Left lung (tissue), 10 donors: ENCODE measurements around the gene ITSN1. TPM values are rescaled to one million over a fixed set of nuclear protein-coding genes. Genes with fewer than 3 reads are reported as not detected.

Source experiments
- ATAC-seq: fragments of 200-7000 bp; cut with Tn5 transposase; one replicate; pipeline ENCODE4 v1.9.1; 2020; ENCODE audit warnings: moderate library complexity
- DNase-seq, 4 donors: peaks; one replicate each; pipeline ENCODE4 v3.0.0-alpha.2; 2013 to 2020
- H3K27ac ChIP-seq, 2 donors: fragments of 200-600 bp; sonication (generic) in 1 of 2; one replicate each; pipeline versions ENCODE4 v1.5.0 to v1.8.0; 2020 to 2021
- H3K27me3 ChIP-seq, 2 donors: fragments of 200-600 bp; sonication (generic) in 1 of 2; one replicate each; pipeline versions ENCODE4 v1.5.0 to v1.8.0; 2020 to 2021
- H3K36me3 ChIP-seq, 2 donors: fragments of 200-600 bp; sonication (generic) in 1 of 2; one replicate each; pipeline versions ENCODE4 v1.5.0 to v1.8.0; 2020 to 2021
- H3K4me1 ChIP-seq, 2 donors: fragments of 200-600 bp; one replicate each; pipeline ENCODE4 v1.8.0; 2021
- H3K4me3 ChIP-seq, 2 donors: fragments of 200-600 bp; sonication (generic) in 1 of 2; one replicate each; pipeline versions ENCODE4 v1.5.0 to v1.8.0; 2020 to 2021; ENCODE audit warnings: mild to moderate bottlenecking in 1 of 2
- H3K9me3 ChIP-seq, 2 donors: fragments of 200-600 bp; sonication (generic) in 1 of 2; one replicate each; pipeline versions ENCODE4 v1.5.0 to v1.8.0; 2020 to 2021
- intact Hi-C, 2 donors: fragments of 100-400 bp; cut with DNase I; formaldehyde crosslinking; loops; one replicate each; pipeline versions ENCODE4 v1.11.2 to v1.14.2; 2022
- polyA plus RNA-seq, 6 donors: library from polyadenylated mRNA; unstranded; fragments of 120-200 nt; gene quantifications; one replicate each; pipeline ENCODE4 v1.2.1, GENCODE V29; 2013; ENCODE audit not compliant: insufficient read length in 6 of 6
- total RNA-seq, 2 donors: library from RNA; stranded (reverse); fragmentation: NEBNext Ultra II Directional; extraction: Animal tissue kit (Norgen Biotek cat#: 25700); gene quantifications; one replicate each; pipeline ENCODE4 v1.2.1, GENCODE V29; 2021
- TF ChIP-seq, protein P1 (sequence below), 2 donors: fragments of 200-600 bp; sonication (generic) in 1 of 2; IDR thresholded peaks; one replicate each; pipeline versions ENCODE4 v1.5.0 to v1.8.0; 2021; ENCODE audit warnings: antibody characterized with exemption in 2 of 2
- donor health status: DM: no; HTN: yes; CAD: no.
- donor health status: DM: no; HTN: no; CAD: no.

ITSN1 gene
- total and polyA plus RNA-seq, 8 donors: 38.9 to 59.1 (median 50.8) TPM

DNA sequence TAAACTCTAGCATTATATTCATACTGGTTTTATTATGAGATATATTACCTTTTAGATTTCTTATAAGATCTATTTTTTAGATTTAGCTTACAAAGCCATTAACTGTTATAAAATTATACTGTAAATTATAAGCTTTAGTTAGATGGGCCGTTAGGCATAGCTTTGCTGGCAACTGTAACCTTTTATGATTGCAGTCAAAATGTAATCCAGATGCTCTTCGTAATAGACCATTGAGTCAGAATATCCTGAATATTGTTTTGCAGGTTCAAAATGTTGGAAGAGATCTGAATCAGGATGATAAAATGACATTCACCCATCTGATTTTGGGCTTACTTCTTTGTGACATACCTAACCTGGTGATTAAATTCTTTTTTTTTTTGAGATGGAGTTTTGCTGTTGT is 20.9 kb downstream of the ITSN1 start:
- no peaks in the 10 kb centered on the region for H3K9me3 ChIP-seq
- DNase-seq: no peak
- H3K36me3 ChIP-seq: no peaks in the 10 kb centered on the region
- H3K27me3 ChIP-seq: no peaks in the 10 kb centered on the region
- no peak overlapping the region for H3K27ac ChIP-seq
- TF ChIP-seq, protein P1, sequence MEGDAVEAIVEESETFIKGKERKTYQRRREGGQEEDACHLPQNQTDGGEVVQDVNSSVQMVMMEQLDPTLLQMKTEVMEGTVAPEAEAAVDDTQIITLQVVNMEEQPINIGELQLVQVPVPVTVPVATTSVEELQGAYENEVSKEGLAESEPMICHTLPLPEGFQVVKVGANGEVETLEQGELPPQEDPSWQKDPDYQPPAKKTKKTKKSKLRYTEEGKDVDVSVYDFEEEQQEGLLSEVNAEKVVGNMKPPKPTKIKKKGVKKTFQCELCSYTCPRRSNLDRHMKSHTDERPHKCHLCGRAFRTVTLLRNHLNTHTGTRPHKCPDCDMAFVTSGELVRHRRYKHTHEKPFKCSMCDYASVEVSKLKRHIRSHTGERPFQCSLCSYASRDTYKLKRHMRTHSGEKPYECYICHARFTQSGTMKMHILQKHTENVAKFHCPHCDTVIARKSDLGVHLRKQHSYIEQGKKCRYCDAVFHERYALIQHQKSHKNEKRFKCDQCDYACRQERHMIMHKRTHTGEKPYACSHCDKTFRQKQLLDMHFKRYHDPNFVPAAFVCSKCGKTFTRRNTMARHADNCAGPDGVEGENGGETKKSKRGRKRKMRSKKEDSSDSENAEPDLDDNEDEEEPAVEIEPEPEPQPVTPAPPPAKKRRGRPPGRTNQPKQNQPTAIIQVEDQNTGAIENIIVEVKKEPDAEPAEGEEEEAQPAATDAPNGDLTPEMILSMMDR (IDR thresholded peaks at IDR 0.05): no peak
- no peak overlapping the region for H3K4me3 ChIP-seq
- ATAC-seq: no peak
- intact Hi-C loops: no loop called here
- H3K4me1 ChIP-seq: peaks cover 4% of the 10 kb centered on the region in 2 donors

DNA sequence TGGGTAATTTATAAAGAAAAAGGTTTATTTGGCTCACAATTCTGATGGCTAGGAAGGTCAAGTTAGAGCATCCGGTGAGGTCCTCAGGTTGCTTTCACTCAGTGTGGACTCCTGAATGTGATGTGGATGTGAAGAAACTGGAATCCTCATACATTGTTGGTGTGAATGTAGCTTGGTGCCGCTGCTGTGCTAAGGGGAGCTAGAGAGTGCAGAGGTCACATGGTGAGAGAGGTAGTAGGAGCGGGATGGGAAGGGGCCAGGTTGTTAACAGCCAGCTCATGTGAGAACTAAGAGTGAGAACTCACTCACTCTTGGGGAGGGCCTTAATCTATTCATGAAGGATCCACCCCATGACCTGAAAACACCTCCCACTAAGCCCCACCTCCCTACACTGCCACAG is 21.8 kb downstream of the ITSN1 start:
- H3K27me3 ChIP-seq: no peaks in the 10 kb centered on the region
- H3K4me3 ChIP-seq: no peak overlapping the region
- no peak overlapping the region for H3K27ac ChIP-seq
- TF ChIP-seq, protein P1 (IDR thresholded peaks at IDR 0.05): no peak
- H3K4me1 ChIP-seq: peaks cover 3 to 4% of the 10 kb centered on the region in 2 donors
- DNase-seq (no peak), ATAC-seq (no peak)
- intact Hi-C loops: no loop called here
- H3K36me3 ChIP-seq: no peaks in the 10 kb centered on the region
- no peaks in the 10 kb centered on the region for H3K9me3 ChIP-seq

DNA sequence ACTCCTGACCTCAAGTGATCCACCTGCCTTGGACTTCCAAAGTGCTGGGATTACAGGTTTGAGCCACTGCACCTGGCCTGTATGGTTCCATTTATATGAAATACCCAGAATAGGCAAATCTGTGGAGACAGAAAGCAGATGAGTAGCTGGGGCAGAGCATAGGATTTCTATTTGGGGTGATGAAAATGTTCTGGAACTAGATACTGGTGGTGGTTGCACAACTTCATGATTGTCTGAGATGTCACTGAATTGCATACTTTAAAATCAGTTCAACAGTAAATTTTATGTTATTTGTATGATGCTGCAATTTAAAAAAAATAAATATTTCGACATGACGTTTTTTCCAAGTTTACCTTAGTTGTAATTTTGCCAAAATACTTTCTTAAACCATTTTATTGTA is 23.9 kb downstream of the ITSN1 start:
- H3K4me3 ChIP-seq: no peak overlapping the region
- DNase-seq (no peak), ATAC-seq (no peak)
- H3K4me1 ChIP-seq: peaks cover 0 to 4% of the 10 kb centered on the region in 2 donors
- TF ChIP-seq, protein P1 (IDR thresholded peaks at IDR 0.05): no peak
- H3K36me3 ChIP-seq: no peaks in the 10 kb centered on the region
- H3K27ac ChIP-seq: no peak overlapping the region
- H3K9me3 ChIP-seq: no peaks in the 10 kb centered on the region
- H3K27me3 ChIP-seq: no peaks in the 10 kb centered on the region
- intact Hi-C loops: no loop called here

DNA sequence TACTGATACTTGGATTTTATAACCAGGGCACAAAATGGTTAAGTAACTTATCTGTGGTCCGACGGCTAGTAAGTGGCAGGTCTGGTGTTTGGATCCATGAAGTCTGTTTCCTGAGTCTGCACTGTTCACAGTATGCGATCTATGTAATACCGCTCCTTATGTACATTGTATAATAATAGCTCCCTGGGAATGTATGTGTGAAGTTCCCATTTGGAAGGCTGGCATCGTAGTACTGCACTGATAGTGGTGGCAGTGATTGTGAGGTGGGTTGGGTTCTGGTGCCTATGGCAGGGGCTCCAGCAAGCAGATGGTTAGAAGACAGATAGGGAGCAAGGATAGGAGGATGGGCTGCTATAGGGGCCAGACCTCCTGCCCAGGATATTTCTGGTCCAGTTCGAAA is 25.3 kb downstream of the ITSN1 start:
- DNase-seq: no peak
- TF ChIP-seq, protein P1 (IDR thresholded peaks at IDR 0.05): no peak
- Histone ChIP-seq H3K9me3 (no peaks in the 10 kb centered on the region), H3K4me3 (no peak overlapping the region), H3K27me3 (no peaks in the 10 kb centered on the region), H3K36me3 (no peaks in the 10 kb centered on the region), H3K27ac (no peak overlapping the region), H3K4me1 (no peaks in the 10 kb centered on the region)
- ATAC-seq: no peak
- intact Hi-C loops: no loop called here

DNA sequence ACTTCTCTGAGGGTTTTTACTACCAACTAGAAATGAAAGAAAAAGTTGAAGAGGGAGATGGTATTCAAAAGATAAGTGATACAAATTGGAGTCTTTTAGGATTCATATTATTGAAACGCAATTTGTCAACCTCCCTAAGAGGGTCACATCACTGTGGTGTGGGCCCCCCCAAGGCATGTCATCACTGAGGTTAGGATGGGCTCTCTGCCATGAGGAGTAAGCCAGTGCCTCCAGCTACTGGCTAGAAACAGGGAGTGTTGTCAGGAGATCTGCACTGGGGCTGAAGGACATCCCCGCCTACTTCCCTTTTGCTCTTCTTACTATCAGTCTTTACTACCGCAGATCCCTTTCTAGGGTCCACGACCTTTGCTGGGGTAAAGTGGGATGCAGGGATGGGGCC is 25.9 kb downstream of the ITSN1 start:
- H3K4me1 ChIP-seq: no peaks in the 10 kb centered on the region
- no peak overlapping the region for H3K4me3 ChIP-seq
- DNase-seq: no peak
- no peak overlapping the region for H3K27ac ChIP-seq
- no peaks in the 10 kb centered on the region for H3K36me3 ChIP-seq
- ATAC-seq: no peak
- TF ChIP-seq, protein P1 (IDR thresholded peaks at IDR 0.05): no peak
- intact Hi-C loops: no loop called here
- H3K27me3 ChIP-seq: no peaks in the 10 kb centered on the region
- H3K9me3 ChIP-seq: no peaks in the 10 kb centered on the region
